ENCODE measurements around the gene CYB561A3.

Gene CYB561A3

DNA sequence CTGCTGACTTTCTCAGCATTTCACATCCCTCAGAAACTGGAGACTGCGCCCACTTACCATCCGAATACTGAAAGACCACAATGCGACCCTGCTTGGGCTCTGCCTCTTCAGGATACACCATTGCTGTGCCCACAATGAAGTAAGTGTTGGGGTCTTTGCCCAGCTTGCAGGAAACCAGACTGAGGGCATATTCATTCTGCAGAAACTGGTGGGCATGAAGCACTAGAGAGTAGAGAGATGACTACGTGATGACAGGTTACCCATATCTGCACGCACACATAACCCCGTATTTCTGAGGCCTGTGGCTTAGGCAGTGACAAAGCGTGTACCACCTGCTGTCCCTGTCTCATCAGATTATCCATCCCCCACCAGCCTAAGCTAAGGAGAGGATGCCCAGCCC lies 51.9 kb downstream of the CYB561A3 start:
- DNase-seq, result no peak

DNA sequence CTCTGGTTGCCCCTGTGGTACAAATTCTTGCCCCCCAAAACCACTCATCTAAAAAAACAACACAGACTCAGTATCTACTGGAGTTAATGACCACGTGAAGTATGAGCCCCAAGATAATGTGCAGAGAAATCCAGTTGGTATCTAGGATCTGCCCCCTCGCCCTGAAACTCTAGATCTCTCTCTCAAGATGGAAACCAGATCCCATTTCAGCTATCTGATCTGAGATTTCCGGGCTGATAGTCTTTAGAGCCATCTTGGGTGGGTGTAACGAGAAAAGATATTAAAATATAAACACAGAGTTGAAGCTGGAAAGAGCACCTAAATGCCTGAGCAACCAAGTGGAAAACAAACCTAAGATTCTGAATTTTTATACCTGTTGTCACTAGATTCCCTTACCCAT lies 52.5 kb downstream of the CYB561A3 start:
- no peak for DNase-seq

DNA sequence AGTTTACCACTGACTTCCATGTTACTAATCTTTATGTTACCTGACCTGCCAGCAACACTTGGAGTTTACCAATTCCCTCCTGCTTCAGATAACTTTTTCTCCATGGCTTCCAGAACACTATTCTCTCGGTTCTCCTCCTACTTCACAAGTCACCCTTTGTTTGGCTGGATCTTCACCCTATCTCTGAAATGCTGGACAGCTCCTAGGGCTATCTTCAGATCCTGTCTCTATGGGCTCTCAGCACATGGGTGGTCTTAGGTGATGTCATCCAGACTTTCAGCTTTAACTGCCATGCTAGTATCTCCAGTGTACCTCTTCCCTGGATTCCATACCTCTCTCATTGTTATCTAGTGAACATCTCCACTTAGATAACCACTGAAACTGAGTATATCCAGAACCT lies 54.3 kb downstream of the CYB561A3 start:
- DNase-seq, result no peak

DNA sequence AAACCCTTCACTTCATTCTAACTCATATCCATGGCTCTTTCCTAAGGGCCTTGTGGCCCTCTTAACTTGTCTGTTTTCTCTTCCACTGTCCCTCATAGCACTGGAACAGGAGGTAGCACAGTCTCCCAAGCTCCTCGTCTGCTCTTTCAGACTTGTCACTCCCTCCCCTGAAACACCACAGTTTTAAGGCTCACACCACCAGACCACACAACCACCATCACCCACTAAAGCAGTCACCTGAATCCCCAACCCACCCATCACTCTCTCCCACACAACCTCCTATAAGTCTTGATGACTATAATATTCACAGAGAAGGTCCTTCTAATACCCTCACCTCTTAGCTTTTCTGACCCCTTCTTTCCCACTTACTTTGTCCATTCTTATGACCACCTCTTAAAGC lies 55.5 kb downstream of the CYB561A3 start:
- DNase-seq, result no peak

DNA sequence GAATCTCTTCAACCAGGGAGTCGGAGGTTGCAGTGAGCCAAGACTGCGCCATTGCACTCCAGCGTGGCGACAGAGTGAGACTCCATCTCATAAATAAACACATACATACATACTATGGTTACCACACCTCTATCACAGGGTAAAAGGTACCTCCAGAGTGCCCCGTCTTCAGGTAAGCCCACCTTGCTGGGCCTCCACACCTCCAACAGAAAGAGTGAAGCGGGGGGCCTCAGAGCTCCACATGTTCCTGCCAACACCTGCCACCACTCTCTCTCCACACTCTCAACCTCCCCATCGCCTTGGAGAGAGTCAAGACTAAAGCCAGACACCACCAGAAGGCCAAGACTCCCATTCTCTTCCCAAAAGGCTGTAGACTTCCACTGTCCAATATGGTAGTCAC lies 56.3 kb downstream of the CYB561A3 start:
- no peak for DNase-seq

DNA sequence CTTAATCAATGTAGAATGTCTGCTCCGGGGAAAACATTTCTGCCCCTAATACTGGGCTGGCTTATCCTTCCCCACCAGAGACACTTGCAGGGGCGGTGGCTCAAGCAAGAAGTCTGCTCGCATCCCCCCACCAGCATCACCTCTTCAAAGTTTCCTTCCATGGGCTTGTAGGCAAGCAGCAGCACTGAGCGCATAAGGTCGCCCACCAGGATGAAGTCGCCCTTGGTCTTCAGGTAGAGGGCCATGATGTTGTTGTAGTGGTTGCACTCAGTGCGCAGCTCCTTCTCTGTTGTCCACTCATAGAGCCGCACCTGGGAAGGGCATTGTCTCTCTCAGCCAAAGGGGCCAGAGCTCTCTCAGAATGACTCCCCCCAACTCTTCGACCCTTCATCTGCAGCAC lies 58.0 kb downstream of the CYB561A3 start:
- DNase-seq, result no peak

DNA sequence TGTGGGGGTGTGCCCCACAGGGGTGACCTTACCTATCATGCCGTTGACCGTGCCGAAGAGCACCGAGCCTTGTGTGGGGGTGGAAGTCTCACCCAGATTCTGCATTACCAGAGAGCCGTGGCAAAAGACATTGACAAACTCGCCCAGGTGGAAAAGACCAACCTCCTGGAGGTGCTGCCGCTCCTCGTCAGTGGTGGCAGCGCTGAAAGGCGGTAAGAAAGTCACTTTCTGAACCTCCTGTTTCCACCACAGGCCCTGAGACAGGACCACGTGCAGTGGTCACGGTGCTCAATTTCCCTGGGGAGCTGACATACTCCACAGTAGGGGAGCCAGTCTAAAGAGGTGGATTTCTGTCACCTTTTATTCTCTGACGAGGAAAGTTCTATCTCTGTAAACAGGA lies 59.1 kb downstream of the CYB561A3 start:
- no peak for DNase-seq

Measured in fibroblast of upper back skin (primary cell).